Measurements from ENCODE around the gene SCD5.

The SCD5 gene

GRCh38 chr4:82681754-82682153 is 116.8 kb downstream of the SCD5 start:
- no peak for DNase-seq

DNA sequence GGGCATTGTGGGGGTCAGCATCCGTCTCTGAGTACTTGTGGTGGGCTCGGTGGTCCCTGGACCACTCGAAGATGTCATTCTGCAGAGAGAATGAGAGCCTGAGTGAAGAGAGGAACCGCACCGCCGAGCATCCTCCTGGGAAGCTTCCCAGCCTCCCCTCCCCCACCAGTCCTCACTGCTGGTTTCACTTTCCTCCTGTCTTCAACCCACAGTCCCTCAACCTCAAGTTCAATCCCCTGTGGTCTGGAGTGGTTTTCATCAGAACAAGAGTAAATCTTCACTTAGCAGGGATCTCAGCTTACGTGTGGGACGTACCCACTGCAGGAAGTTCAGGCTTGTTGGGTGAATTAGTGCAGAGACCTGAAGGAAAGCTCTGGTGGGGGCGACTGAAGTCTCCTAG is 117.8 kb downstream of the SCD5 start:
- no peak for DNase-seq

DNA sequence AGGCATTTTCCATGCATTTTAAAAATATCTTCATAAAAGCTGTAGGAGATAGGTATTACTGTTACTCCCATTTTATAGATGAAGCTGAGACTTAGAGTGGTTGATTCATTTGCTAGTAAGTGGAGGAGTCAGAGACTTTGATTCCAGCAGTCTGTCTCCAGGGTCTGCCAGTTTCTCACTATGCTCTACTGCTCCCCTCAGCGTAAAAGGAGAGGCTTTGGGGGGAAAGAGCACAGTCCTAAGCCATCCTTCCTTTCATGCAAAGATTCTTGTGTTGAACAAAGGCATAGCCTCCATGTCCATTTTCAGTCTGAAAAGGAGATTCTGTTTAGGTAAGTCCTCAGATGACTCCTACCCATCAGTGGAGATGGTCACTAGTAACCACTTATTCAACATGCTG is 119.1 kb downstream of the SCD5 start:
- DNase-seq = no peak

DNA sequence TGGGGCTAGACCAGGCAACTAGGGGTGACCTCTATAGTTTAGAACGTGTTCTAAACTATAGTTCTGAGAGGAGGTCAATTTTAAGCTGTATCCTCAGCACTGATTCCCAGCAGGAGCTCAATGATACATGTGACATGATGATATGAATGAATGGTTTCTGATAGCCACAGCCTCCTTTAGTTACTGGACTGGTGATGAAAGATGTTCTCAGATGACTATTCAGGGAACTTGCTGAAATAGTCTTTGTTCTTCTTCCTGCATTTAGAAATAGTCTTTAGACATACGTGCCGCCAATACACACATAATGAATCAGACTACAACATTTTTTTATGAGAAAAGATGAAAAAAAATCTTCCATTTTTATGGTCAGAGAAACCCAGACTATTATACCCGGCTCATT is 120.5 kb downstream of the SCD5 start:
- DNase-seq = no peak

DNA sequence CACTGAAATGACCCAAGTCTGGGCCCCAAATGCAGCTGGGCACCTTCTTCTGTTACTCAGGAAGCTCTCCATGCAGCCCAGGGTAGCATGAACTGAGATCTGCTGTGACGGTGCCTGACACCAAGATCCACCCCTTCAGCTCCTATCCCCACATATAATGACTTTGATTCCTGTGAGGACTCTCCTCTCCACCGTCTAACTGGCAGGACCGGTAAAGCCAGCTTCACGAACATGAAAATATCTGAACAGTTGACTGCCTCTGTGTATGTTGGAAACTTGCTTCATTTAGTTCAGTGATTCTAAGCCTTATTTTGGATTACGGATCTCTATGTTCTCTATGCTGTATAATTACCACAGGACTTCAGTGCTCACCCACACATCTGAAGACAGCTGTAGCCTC is 121.3 kb downstream of the SCD5 start:
- no peak for DNase-seq

- DNase-seq = no peak
Measured at GRCh38 chr4:82667761-82668480, 130.7 kb downstream of the SCD5 start.

GRCh38 chr4:82666970-82667665 is 131.5 kb downstream of the SCD5 start:
- no peak for DNase-seq

DNA sequence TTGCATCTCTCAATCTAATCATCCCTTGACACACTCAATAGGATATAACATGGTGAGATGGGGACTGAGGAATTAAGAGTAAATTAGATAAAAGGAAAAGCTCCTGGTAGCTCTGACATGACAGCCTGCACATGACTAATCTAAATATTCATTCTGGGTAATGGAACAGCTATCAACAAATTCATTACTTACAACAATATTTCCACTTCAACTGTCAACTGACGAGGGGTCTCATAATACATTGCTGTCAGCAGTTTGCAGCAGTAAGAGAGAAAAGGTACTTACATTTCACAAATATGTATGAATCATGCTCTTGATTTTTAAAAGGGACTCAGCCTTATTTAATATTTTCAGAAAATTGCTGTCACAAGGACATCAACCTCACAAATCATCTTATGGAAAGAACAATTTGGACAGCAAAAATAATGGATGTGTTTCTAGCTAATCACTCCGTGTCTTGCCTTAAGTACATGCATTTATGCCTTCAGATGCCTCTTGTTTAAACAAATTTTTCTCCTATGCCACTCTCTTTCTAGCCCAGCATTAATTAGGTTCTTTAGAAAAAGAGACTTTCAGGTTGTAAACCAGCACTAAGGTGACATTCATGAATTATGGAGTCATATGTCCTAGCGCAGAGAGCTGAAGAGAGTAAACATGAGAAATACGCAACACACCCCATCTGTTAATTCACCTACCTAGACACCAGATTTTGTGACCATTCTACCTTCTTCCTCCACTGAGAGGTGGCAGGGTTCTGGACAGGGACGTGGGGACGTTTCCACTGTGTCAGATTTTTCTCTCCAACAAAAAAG is 137.2 kb downstream of the SCD5 start:
- no peak for DNase-seq

DNA sequence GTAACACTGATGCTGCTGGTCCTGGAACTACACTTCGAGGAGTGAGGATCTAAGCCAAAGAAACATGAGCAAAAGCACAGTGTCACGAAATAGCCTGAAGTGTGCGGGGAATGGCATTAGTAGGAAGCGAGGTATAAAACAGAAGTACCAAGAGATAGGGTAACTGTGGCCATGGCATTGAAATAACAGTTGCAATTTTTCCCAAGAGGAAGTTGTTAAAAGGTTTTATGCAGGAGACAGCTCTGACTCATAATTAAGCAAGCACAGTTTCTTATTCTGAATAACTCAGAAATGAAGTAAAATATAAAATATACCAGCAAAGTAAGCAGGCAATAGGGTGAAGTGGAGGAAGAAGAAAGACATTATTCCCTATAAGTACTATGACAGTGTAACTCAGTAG is 146.5 kb downstream of the SCD5 start:
- DNase-seq = no peak

- DNase-seq = no peak
Measured at GRCh38 chr4:82650868-82651267, 147.7 kb downstream of the SCD5 start.

DNA sequence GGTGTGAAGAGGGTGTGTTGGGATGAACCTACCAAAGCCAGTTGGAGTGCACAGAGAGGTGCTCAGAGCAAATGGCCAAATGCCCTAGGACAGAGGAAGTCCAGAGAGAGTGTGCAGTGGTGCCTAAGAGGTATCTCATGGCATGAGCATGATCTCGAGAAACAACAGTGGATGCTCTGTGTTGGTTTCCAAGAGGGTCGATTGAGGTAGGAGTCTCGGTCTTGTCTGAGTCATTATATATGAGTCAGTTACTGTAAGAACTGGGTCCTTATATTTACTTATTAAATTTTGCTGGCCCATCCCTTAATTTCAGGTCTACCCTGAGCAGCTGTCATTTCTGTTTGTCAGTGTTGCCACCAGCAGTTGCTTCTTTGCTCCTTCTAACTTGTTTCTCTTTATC is 150.2 kb downstream of the SCD5 start:
- no peak for DNase-seq

- DNase-seq = no peak
Measured at GRCh38 chr4:82645936-82646565, 152.5 kb downstream of the SCD5 start.

GRCh38 chr4:82644734-82645126 is 153.9 kb downstream of the SCD5 start:
- no peak for DNase-seq

- DNase-seq = no peak
Measured at GRCh38 chr4:82643994-82644733, 154.4 kb downstream of the SCD5 start.

GRCh38 chr4:82642331-82642730 is 156.3 kb downstream of the SCD5 start:
- no peak for DNase-seq

DNA sequence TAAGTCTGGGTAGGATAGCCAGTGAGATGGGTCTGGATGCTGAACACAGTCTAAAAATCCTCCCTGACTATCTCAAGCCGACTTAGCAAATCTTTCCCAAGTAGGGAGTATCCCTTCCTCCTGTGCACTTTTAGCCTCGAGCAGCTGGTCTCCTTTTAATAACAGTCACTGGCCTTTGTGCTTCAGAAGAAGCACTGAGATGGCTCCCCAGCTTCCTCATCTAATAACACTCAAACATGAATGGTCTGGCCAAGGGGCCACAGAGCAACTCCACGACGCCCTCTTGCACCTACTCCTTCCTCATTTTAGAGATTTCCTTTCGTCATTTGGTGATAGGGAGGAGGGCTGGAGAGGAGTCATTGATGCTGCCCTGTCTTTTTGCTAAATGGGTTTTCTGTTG is 158.1 kb downstream of the SCD5 start:
- no peak for DNase-seq

DNA sequence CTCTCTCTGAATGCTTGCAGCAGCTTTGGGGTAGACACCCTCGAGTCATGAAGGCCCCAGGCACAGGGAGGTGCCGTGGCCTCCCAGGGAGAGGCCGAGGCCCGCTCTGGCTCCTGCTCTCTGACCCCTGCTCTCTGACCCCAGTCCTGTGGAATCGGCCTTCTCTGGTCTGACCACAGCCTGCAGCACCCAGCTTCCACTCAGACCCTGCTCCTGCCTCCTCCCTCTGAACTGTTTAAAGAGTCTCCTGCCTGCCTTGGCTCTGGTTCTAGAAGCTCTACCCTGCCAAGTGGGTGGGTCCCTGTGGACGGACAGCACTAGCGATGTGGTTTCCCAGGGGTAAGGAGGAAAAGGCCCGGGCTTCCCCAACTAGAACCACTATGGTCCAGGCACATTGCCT is 158.6 kb downstream of the SCD5 start:
- DNase-seq = no peak

DNA sequence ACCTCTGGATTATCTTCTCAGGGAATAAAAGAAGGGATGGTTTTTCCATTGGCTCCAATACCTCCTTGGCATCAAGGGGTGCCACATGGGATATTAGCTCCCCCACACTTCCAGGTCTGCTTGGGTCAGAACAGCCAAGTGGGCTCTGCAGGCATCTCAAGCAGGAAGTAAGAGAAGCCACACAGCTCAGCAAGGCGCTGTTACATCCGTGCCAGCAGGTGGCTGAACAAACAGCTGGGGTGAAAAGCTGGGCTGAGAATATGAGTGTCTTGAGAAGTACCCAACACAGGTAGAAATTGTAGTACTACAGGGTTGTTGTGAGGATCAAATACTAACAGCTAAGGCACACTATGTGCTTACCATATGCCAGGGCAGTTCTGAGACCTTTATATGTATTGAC is 160.1 kb downstream of the SCD5 start:
- DNase-seq = no peak

GRCh38 chr4:82630079-82630478 is 168.5 kb downstream of the SCD5 start:
- DNase-seq = no peak

DNA sequence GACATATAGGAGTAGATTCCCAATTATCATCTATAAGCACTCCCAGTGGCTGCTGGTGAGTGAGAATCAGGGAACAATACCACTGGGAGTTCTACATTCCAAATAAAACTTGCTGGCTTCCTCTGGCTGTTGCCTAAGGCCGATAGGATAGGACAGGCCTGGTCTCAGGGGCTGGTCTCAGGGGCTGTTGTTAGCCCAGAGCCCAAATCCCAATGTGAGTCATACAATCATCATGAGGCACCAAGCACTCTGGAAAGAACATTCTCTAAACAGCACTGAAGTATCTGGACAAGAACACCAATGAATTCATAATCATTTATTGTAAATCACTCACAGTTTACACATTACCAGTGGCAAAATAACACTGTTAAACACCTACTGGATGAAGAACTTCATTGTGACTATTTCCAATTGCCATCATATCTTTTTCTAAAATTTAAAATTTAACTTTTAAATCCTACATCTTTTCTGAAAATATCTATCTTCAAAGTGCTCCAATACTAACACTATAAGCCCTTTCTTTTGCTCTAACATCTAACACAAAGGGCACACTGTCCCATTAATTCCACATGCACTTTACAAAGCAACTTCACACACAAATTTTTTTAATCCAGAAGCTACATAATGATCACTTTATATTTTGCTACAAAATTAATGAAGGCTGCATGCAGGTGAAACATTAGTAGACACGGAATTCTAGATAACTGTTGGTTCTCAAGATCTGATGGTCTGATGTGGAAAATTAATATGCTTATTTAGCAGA is 169.2 kb downstream of the SCD5 start:
- no peak for DNase-seq

GRCh38 chr4:82626251-82626868 is 172.2 kb downstream of the SCD5 start:
- no peak for DNase-seq

DNA sequence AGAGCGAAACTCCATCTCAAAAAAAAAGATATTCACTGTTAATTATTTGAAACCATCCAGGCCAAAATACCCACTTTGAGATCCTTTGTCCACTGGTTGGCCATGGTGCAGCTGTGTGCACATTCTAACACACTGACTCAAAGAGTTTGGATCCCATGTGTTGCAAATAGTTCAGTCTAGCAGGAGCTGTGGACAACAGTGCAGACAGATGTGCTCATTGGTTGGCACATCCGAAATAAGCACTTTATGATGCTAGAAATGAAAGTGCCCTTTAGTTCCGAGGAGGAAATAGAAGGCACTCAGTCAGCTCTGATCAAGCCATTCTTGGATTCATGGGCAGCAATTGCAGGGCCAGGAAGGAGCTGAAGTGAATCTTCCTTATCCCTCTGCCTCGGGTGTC is 173.8 kb downstream of the SCD5 start:
- DNase-seq = no peak

All from activated T-cell treated with anti-CD3 and anti-CD28 coated beads for 4 hours (primary cell).